ENCODE data around the gene RANBP1.

Gene RANBP1

GRCh38 chr22:20125201-20126174, 9.6 kb downstream of the RANBP1 start:
- no peak for DNase-seq

- no peak for DNase-seq
Measured at GRCh38 chr22:20126284-20127029, 10.6 kb downstream of the RANBP1 start.

GRCh38 chr22:20127318-20127868, 11.5 kb downstream of the RANBP1 start:
- DNase-seq, result no peak

GRCh38 chr22:20127869-20128618, 12.1 kb downstream of the RANBP1 start:
- no peak for DNase-seq

GRCh38 chr22:20128619-20128901, 12.7 kb downstream of the RANBP1 start:
- no peak for DNase-seq

GRCh38 chr22:20128902-20129746, 13.2 kb downstream of the RANBP1 start:
- DNase-seq, result peak; percentile 71

GRCh38 chr22:20129747-20130014, 13.8 kb downstream of the RANBP1 start:
- no peak for DNase-seq

- no peak for DNase-seq
Measured at GRCh38 chr22:20130319-20130718, 14.4 kb downstream of the RANBP1 start.

GRCh38 chr22:20130731-20131596, 15.1 kb downstream of the RANBP1 start:
- peak; percentile 82 for DNase-seq

GRCh38 chr22:20131597-20131858, 15.6 kb downstream of the RANBP1 start, which contains the start of gene ZDHHC8:
TSS of gene ZDHHC8 (plus strand) at chr22:20131804. CDS start at chr22:20131948, 144 bp downstream.
- DNase-seq, result no peak

- no peak for DNase-seq
Measured at GRCh38 chr22:20131859-20132685, 16.2 kb downstream of the RANBP1 start.

- no peak for DNase-seq
Measured at GRCh38 chr22:20132686-20133246, 16.9 kb downstream of the RANBP1 start.

- no peak for DNase-seq
Measured at GRCh38 chr22:20133930-20134549, 18.1 kb downstream of the RANBP1 start.

GRCh38 chr22:20135265-20135664, 19.4 kb downstream of the RANBP1 start:
- DNase-seq, result no peak

GRCh38 chr22:20135806-20136602, 20.1 kb downstream of the RANBP1 start:
- DNase-seq, result no peak

- DNase-seq, result no peak
Measured at GRCh38 chr22:20136603-20136873, 20.6 kb downstream of the RANBP1 start.

GRCh38 chr22:20137113-20137512, 21.2 kb downstream of the RANBP1 start:
- DNase-seq, result no peak

GRCh38 chr22:20137671-20138416, 21.9 kb downstream of the RANBP1 start:
- no peak for DNase-seq

GRCh38 chr22:20138417-20138738, 22.5 kb downstream of the RANBP1 start:
- DNase-seq, result no peak
